ENCODE data around the gene PSMB5. TPM values are rescaled to one million over a fixed set of nuclear protein-coding genes. Genes with fewer than 3 reads are reported as not detected.

PSMB5 gene
- total and polyA plus RNA-seq, 9 donors, result 65.3 to 144 (median 79.9) TPM

GRCh38 chr14:23066855-23067744 is 32.4 kb upstream of the PSMB5 start:
- Histone ChIP-seq H3K27me3 (no peaks in the 10 kb centered on the region), H3K4me3 (no peak overlapping the region), H3K36me3 (peaks cover 2% of the 10 kb centered on the region), H3K9me3 (no peaks in the 10 kb centered on the region), H3K4me1 (ENCODE audit: insufficient read depth) (peaks cover 7% of the 10 kb centered on the region), H3K27ac (no peak overlapping the region)
- TF ChIP-seq POLR2A (IDR thresholded peaks at IDR 0.05), result no peak
- TF ChIP-seq EP300 (IDR thresholded peaks at IDR 0.05), result no peak
- TF ChIP-seq, protein P1, sequence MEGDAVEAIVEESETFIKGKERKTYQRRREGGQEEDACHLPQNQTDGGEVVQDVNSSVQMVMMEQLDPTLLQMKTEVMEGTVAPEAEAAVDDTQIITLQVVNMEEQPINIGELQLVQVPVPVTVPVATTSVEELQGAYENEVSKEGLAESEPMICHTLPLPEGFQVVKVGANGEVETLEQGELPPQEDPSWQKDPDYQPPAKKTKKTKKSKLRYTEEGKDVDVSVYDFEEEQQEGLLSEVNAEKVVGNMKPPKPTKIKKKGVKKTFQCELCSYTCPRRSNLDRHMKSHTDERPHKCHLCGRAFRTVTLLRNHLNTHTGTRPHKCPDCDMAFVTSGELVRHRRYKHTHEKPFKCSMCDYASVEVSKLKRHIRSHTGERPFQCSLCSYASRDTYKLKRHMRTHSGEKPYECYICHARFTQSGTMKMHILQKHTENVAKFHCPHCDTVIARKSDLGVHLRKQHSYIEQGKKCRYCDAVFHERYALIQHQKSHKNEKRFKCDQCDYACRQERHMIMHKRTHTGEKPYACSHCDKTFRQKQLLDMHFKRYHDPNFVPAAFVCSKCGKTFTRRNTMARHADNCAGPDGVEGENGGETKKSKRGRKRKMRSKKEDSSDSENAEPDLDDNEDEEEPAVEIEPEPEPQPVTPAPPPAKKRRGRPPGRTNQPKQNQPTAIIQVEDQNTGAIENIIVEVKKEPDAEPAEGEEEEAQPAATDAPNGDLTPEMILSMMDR (IDR thresholded peaks at IDR 0.05), result no peak
- intact Hi-C loops (cut with DNase I), result no loop called here
- peak in 2 of 5 donors; percentile 26 to 36 for DNase-seq
- 77 to 81% (median 78%) methylated on average over 23 of the region's 23 CpGs for WGBS, 3 donors

- no peak overlapping the region for H3K27ac ChIP-seq
- H3K9me3 ChIP-seq, result no peaks in the 10 kb centered on the region
- WGBS, 3 donors, result 65 to 83% (median 78%) methylated on average over 3 of the region's 3 CpGs
- TF ChIP-seq EP300 (IDR thresholded peaks at IDR 0.05) (no peak), POLR2A (IDR thresholded peaks at IDR 0.05) (no peak)
- TF ChIP-seq, protein P1 (IDR thresholded peaks at IDR 0.05), result no peak
- H3K36me3 ChIP-seq, result peaks cover 2% of the 10 kb centered on the region
- intact Hi-C loops (cut with DNase I), result no loop called here
- peaks cover 4% of the 10 kb centered on the region for H3K4me1 ChIP-seq (ENCODE audit: insufficient read depth)
- H3K27me3 ChIP-seq, result no peaks in the 10 kb centered on the region
- peak in 1 of 5 donors; percentile 5 for DNase-seq
- no peak overlapping the region for H3K4me3 ChIP-seq
Observed at GRCh38 chr14:23066368-23066767, 31.7 kb upstream of the PSMB5 start.

GRCh38 chr14:23063601-23064000 is 28.9 kb upstream of the PSMB5 start:
- Histone ChIP-seq H3K36me3 (peaks cover 2% of the 10 kb centered on the region), H3K27me3 (no peaks in the 10 kb centered on the region), H3K4me1 (ENCODE audit: insufficient read depth) (no peaks in the 10 kb centered on the region), H3K4me3 (no peak overlapping the region), H3K9me3 (no peaks in the 10 kb centered on the region), H3K27ac (no peak overlapping the region)
- no peak for DNase-seq
- TF ChIP-seq EP300 (IDR thresholded peaks at IDR 0.05), result no peak
- no peak for TF ChIP-seq POLR2A (IDR thresholded peaks at IDR 0.05)
- TF ChIP-seq, protein P1 (IDR thresholded peaks at IDR 0.05), result no peak
- intact Hi-C loops (cut with DNase I), result no loop called here
- 79 to 88% (median 85%) methylated on average over 5 of the region's 5 CpGs for WGBS, 3 donors

DNA sequence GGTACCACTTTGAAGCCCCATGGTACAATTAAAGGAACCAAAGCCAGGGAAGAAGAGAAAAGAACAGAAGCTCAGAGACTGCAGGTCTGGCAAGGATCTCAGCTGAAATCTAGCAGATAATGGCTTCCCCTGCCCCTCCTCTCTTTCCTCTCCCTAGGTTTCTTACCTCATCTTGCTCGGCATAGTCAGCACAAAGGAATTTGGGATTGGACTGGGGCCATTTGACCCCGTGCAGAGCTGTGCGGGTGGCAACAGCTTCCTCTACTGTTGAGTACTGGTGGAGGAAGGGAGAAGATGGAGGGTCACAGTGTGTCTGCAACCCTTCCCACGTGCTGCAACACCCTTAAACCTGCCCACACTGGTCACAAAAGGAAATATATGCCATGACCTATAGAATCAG is 27.3 kb upstream of the PSMB5 start:
- Histone ChIP-seq H3K27me3 (no peaks in the 10 kb centered on the region), H3K4me1 (ENCODE audit: insufficient read depth) (no peaks in the 10 kb centered on the region), H3K36me3 (peaks cover 2% of the 10 kb centered on the region), H3K4me3 (no peak overlapping the region), H3K27ac (no peak overlapping the region), H3K9me3 (no peaks in the 10 kb centered on the region)
- 2 to 7% (median 3%) methylated on average over 4 of the region's 4 CpGs for WGBS, 3 donors
- intact Hi-C loops (cut with DNase I), result no loop called here
- DNase-seq, result peak; percentile 72 to 83 (median 82)
- TF ChIP-seq, protein P1 (IDR thresholded peaks at IDR 0.05), result no peak
- TF ChIP-seq EP300 (IDR thresholded peaks at IDR 0.05) (no peak), POLR2A (IDR thresholded peaks at IDR 0.05) (no peak)
